Type B pancreatic cell (in vitro differentiated cells): ENCODE results near the gene VSTM5. TPM values are rescaled to one million over a fixed set of nuclear protein-coding genes. Genes with fewer than 3 reads are reported as not detected.
A peak's percentile ranks its signal among the peaks of the same experiment; 100 is the strongest.
"Not testable (repeated sequence)": the region's sequence is repeated elsewhere in the genome, so short reads cannot be mapped to it uniquely, and the experiment has no call there.

ENCODE experiments used
- DNase-seq: peaks from one replicate; pipeline ENCODE4 v3.0.0; 2021; ENCODE audit warnings: mixed read lengths; ENCODE audit not compliant: unreplicated experiment; ENCODE audit errors: extremely low spot score
- H3K27ac Mint-ChIP-seq: 2 replicates; pipeline ENCODE4 v1.8.0; 2021; ENCODE audit warnings: mild to moderate bottlenecking, mixed read lengths
- H3K27me3 Mint-ChIP-seq: 2 replicates; pipeline ENCODE4 v1.8.0; 2021; ENCODE audit warnings: mixed read lengths
- H3K36me3 Mint-ChIP-seq: 2 replicates; pipeline ENCODE4 v1.8.0; 2021; ENCODE audit warnings: mixed read lengths
- H3K4me1 Mint-ChIP-seq: one replicate; pipeline ENCODE4 v1.8.0; 2021; ENCODE audit warnings: mixed read lengths; ENCODE audit not compliant: unreplicated experiment
- H3K4me3 Mint-ChIP-seq: 2 replicates; pipeline ENCODE4 v1.8.0; 2021; ENCODE audit warnings: mild to moderate bottlenecking, mixed read lengths
- H3K9me3 Mint-ChIP-seq: 2 replicates; pipeline ENCODE4 v1.8.0; 2021; ENCODE audit warnings: mixed read lengths
- total RNA-seq: library from RNA; stranded (reverse); gene quantifications from 2 replicates; pipeline ENCODE4 v1.2.1, GENCODE V29; 2021; ENCODE audit warnings: low replicate concordance
- TF ChIP-seq, protein P1 (sequence below): fragments of 200-600 bp; sonication (generic); conservative IDR thresholded peaks from 2 replicates; pipeline ENCODE4 v1.5.0; 2021; ENCODE audit warnings: antibody characterized with exemption, mild to moderate bottlenecking

VSTM5 gene
- total RNA-seq, 1 donor from 2014 or later, result not detected

DNA sequence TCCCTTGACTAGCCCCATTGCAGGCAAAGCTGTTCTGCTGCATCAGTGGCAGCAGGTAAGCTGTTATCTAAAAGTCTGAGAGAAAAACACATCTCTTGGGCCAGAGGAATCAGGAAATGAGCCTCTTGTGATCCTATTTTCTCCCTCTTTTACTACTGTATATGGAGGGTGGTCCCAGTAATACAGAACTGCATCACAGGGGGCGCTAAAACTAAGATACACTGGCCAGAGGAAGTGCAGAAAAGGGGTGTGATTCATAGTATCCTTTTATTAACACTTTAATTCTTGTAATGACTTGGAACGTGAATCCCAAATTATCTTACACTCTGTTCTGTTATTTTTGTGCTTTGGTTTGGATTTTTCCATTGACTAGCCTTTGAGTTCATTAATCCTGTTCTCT is 75.1 kb downstream of the VSTM5 start:
- peaks cover 3% of the 10 kb centered on the region for H3K36me3 Mint-ChIP-seq
- H3K27ac Mint-ChIP-seq, result no peak overlapping the region
- H3K4me1 Mint-ChIP-seq, result no peaks in the 10 kb centered on the region
- H3K27me3 Mint-ChIP-seq, result no peaks in the 10 kb centered on the region
- TF ChIP-seq, protein P1, sequence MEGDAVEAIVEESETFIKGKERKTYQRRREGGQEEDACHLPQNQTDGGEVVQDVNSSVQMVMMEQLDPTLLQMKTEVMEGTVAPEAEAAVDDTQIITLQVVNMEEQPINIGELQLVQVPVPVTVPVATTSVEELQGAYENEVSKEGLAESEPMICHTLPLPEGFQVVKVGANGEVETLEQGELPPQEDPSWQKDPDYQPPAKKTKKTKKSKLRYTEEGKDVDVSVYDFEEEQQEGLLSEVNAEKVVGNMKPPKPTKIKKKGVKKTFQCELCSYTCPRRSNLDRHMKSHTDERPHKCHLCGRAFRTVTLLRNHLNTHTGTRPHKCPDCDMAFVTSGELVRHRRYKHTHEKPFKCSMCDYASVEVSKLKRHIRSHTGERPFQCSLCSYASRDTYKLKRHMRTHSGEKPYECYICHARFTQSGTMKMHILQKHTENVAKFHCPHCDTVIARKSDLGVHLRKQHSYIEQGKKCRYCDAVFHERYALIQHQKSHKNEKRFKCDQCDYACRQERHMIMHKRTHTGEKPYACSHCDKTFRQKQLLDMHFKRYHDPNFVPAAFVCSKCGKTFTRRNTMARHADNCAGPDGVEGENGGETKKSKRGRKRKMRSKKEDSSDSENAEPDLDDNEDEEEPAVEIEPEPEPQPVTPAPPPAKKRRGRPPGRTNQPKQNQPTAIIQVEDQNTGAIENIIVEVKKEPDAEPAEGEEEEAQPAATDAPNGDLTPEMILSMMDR, result peak; percentile 66
- no peak for DNase-seq
- H3K9me3 Mint-ChIP-seq, result no peaks in the 10 kb centered on the region
- no peak overlapping the region for H3K4me3 Mint-ChIP-seq

GRCh38 chr11:93774560-93774959 is 75.9 kb downstream of the VSTM5 start:
- not testable (repeated sequence) for H3K27me3 Mint-ChIP-seq, H3K4me3 Mint-ChIP-seq, H3K27ac Mint-ChIP-seq, DNase-seq, H3K4me1 Mint-ChIP-seq, H3K36me3 Mint-ChIP-seq, H3K9me3 Mint-ChIP-seq

GRCh38 chr11:93773601-93774200 is 76.7 kb downstream of the VSTM5 start:
- TF ChIP-seq, protein P1, result no peak
- H3K36me3 Mint-ChIP-seq, result no peaks in the 10 kb centered on the region

DNA sequence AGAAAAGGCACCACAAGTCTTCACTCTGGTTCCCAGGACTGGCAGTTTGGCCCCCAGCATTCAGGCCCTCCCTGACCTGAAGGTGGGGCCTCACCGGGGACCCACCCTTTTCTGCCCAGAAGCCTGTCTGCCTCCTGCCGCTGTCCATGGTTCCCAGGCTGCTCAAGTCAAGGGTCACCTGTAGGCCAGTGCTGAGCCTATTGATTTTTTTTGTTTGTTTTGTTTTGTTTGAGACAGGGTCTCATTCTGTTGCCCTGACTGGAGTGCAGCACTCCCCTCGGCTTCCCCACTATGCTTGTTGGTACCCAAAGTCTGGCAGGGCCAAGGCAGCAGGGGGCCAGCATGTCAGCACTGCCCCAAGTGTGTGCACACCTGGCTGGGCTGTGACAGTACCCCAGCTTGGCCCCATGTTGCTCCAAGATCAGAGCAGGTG is 77.4 kb downstream of the VSTM5 start:
- H3K4me1 Mint-ChIP-seq, result no peaks in the 10 kb centered on the region
- H3K9me3 Mint-ChIP-seq, result no peaks in the 10 kb centered on the region
- no peaks in the 10 kb centered on the region for H3K27me3 Mint-ChIP-seq
- DNase-seq, result no peak
- H3K27ac Mint-ChIP-seq, result no peak overlapping the region
- H3K4me3 Mint-ChIP-seq, result no peak overlapping the region
- H3K36me3 Mint-ChIP-seq, result no peaks in the 10 kb centered on the region
- TF ChIP-seq, protein P1, result no peak

More at GRCh38 chr11:93773601-93774200, 76.7 kb downstream of the VSTM5 start:
- Mint-ChIP-seq H3K27ac (no peak overlapping the region), H3K27me3 (no peaks in the 10 kb centered on the region), H3K4me1 (no peaks in the 10 kb centered on the region), H3K4me3 (no peak overlapping the region), H3K9me3 (no peaks in the 10 kb centered on the region)
- DNase-seq, result no peak

DNA sequence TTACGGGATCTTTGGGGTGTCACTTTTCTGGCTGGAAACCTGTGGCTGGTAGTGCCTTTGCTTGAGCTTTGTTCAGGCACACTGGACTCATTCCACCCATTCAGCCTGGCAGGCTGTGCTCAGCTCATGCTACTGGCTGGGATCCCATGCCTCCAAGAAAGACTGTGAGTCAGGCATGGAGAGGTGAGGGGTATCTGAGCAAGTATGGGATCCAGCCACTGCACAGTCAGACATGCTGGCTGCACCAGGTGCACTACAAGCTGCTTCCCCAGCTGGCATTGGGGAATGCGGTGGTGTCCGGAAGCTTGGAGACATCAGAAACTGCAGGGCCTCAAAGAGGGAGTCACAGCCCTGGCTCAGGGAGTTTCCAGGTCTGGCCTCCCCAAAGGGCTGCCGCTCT is 78.3 kb downstream of the VSTM5 start:
- H3K4me3 Mint-ChIP-seq, result no peak overlapping the region
- H3K27me3 Mint-ChIP-seq, result no peaks in the 10 kb centered on the region
- no peak for DNase-seq

DNA sequence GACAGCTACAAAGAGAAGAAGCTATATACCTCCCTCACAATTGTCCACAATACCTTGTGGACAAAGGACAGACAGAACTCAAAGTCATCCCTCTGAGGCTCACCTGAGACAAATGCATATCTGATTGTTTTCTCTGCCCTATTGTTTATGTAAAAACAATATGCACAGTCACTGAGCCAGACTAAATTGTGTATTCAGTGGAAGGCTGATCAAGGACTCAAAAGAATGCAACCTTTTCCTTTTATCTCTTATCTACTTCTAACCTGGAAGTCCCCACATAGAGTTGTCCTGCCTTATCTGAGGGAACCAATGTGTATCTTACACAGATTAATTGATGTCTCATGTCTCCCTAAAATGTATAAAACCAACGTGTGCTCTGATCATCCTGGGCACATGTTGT is 80.3 kb downstream of the VSTM5 start:
- H3K27ac Mint-ChIP-seq, result no peak overlapping the region
- TF ChIP-seq, protein P1, result no peak
- no peaks in the 10 kb centered on the region for H3K27me3 Mint-ChIP-seq

More for the DNA sequence above, 78.3 kb downstream of the VSTM5 start:
- TF ChIP-seq, protein P1, result no peak
- H3K4me1 Mint-ChIP-seq, result no peaks in the 10 kb centered on the region
- H3K9me3 Mint-ChIP-seq, result no peaks in the 10 kb centered on the region
- H3K27ac Mint-ChIP-seq, result no peak overlapping the region
- no peaks in the 10 kb centered on the region for H3K36me3 Mint-ChIP-seq

More for the DNA sequence above, 80.3 kb downstream of the VSTM5 start:
- H3K9me3 Mint-ChIP-seq, result no peaks in the 10 kb centered on the region
- no peaks in the 10 kb centered on the region for H3K4me1 Mint-ChIP-seq
- H3K36me3 Mint-ChIP-seq, result no peaks in the 10 kb centered on the region
- no peak overlapping the region for H3K4me3 Mint-ChIP-seq
- DNase-seq, result no peak

Other genes with a start within 250 kb of the VSTM5 start
- gene CEP295, start 188.9 kb downstream of the VSTM5 start, total RNA-seq, result 12.1 and 19.2 TPM in 2 replicates
- gene TAF1D, start 109.1 kb downstream of the VSTM5 start, total RNA-seq, result 126 and 143 TPM in 2 replicates
- gene C11orf54, start 108.9 kb downstream of the VSTM5 start, total RNA-seq, result 25.6 and 29.9 TPM in 2 replicates
- 49.8 and 53.3 TPM in 2 replicates for gene MED17, start 66.3 kb downstream of the VSTM5 start, total RNA-seq
- gene HEPHL1, start 170.7 kb upstream of the VSTM5 start, total RNA-seq, result 0.05 TPM in 1 of 2 replicates, not detected in the other